HCT116 (cell line): Measurements from ENCODE around the gene TOX3. TPM values are rescaled to one million over a fixed set of nuclear protein-coding genes. Genes with fewer than 3 reads are reported as not detected.

ENCODE experiments used
- ATAC-seq: fragments of 200-7000 bp; cut with Tn5 transposase; 2 replicates; pipeline ENCODE4 v1.9.1; 2020; ENCODE audit warnings: mild to moderate bottlenecking, moderate library complexity
- BruUV-seq: library from RNA; stranded (reverse); fragments of 400-500 nt; replicated peaks from 2 replicates; lab custom pipeline; 2021; lab: Mats Ljungman, UMichigan
- CTCF ChIA-PET: fragments of 300-600 bp; sonication (Branson Sonifier 250); formaldehyde crosslinking; loops from one replicate; lab custom pipeline; 2021; ENCODE audit warnings: antibody characterized with exemption; lab: Charles Lee
- POLR2A ChIA-PET: fragments of 300-600, 350-600 bp; sonication (Branson Sonifier 250); formaldehyde crosslinking; loops from one replicate; lab custom pipeline; 2021; ENCODE audit warnings: antibody characterized with exemption; lab: Charles Lee
- RAD21 ChIA-PET, 2 experiments: fragments of 300-600 bp; sonication (Branson Sonifier 250); formaldehyde crosslinking; loops; one replicate each; lab custom pipeline; 2023; ENCODE audit warnings: low total read pairs in 2 of 2; ENCODE audit not compliant: uncharacterized antibody in 2 of 2, unreplicated experiment in 2 of 2, low non-redundant PET in 1 of 2; lab: Charles Lee
- DNase-seq: peaks from one replicate; pipeline ENCODE4 v3.0.0-alpha.2; 2010; ENCODE audit warnings: low read depth, low spot score
- H2AFZ ChIP-seq: fragments of 200-600 bp; shearing (Covaris generic), sonication (generic); 2 replicates; pipeline ENCODE4 v1.6.1; 2017; ENCODE audit warnings: low read depth, mixed run types, mixed read lengths, antibody characterized with exemption, low read length; ENCODE audit not compliant: poor library complexity, severe bottlenecking
- H3K27ac ChIP-seq: 2 replicates; pipeline ENCODE4 v1.5.1; 2012; ENCODE audit warnings: low read depth, low read length
- H3K27me3 ChIP-seq: fragments of 200-600 bp; sonication (generic); 2 replicates; pipeline ENCODE4 v1.6.1; 2016; ENCODE audit warnings: mixed run types, low read length, mixed read lengths; ENCODE audit not compliant: insufficient read depth
- H3K36me3 ChIP-seq, 2 experiments: fragments of 200-500 bp in 1 of 2; fragments of 200-600 bp in 1 of 2; sonication (Bioruptor generic) in 1 of 2; sonication (generic) in 1 of 2; 2 replicates each; pipeline versions ENCODE4 v1.5.1 to v1.6.1; 2014 to 2016; ENCODE audit warnings: low read length in 2 of 2, inconsistent platforms in 1 of 2, mixed read lengths in 1 of 2, mixed run types in 1 of 2; ENCODE audit not compliant: insufficient read depth in 2 of 2, control insufficient read depth in 1 of 2
- H3K4me1 ChIP-seq, 2 experiments: fragments of 200-600 bp in 1 of 2; sonication (generic) in 1 of 2; 2 replicates each; pipeline versions ENCODE4 v1.5.1 to v1.6.1; 2012 to 2017; ENCODE audit warnings: low read length in 2 of 2, inconsistent platforms in 1 of 2, mild to moderate bottlenecking in 1 of 2, mixed read lengths in 1 of 2, mixed run types in 1 of 2, moderate library complexity in 1 of 2; ENCODE audit not compliant: insufficient read depth in 2 of 2, control insufficient read depth in 1 of 2
- H3K4me2 ChIP-seq: fragments of 200-600 bp; sonication (generic); 2 replicates; pipeline ENCODE4 v1.6.1; 2017; ENCODE audit warnings: mixed run types, low read length, mixed read lengths
- H3K4me3 ChIP-seq, 2 experiments: fragments of 200-600 bp in 1 of 2; sonication (generic) in 1 of 2; replicated peaks in 1 of 2; 2 replicates each; pipeline ENCODE4 v1.5.1; 2011 to 2016; ENCODE audit warnings: low read length in 2 of 2, control low read depth in 1 of 2, low read depth in 1 of 2, mild to moderate bottlenecking in 1 of 2, mixed read lengths in 1 of 2, mixed run types in 1 of 2
- H3K79me2 ChIP-seq: fragments of 200-600 bp; sonication (generic); 2 replicates; pipeline ENCODE4 v1.6.1; 2017; ENCODE audit warnings: mild to moderate bottlenecking, mixed run types, low read length, moderate library complexity, mixed read lengths; ENCODE audit not compliant: insufficient read depth
- H3K9ac ChIP-seq: fragments of 200-600 bp; sonication (generic); 2 replicates; pipeline ENCODE4 v1.6.1; 2016; ENCODE audit warnings: low read length, mixed read lengths
- H3K9me2 ChIP-seq: fragments of 200-600 bp; sonication (generic), shearing (Covaris generic); 2 replicates; pipeline ENCODE4 v1.6.1; 2017; ENCODE audit warnings: mixed run types, mild to moderate bottlenecking, moderate library complexity; ENCODE audit not compliant: insufficient read depth
- H3K9me3 ChIP-seq, 2 experiments: fragments of 200-500 bp in 1 of 2; fragments of 200-600 bp in 1 of 2; sonication (Bioruptor generic) in 1 of 2; sonication (generic) in 1 of 2; 2 replicates each; pipeline ENCODE4 v1.6.1; 2014 to 2017; ENCODE audit warnings: low read length in 2 of 2, mixed read lengths in 2 of 2, inconsistent platforms in 1 of 2, low read depth in 1 of 2, mild to moderate bottlenecking in 1 of 2, mixed run types in 1 of 2, moderate library complexity in 1 of 2; ENCODE audit not compliant: control insufficient read depth in 1 of 2, insufficient read depth in 1 of 2
- H4K20me1 ChIP-seq: fragments of 200-600 bp; sonication (generic), shearing (Covaris generic); 2 replicates; pipeline ENCODE4 v1.6.1; 2017; ENCODE audit warnings: mixed run types, mild to moderate bottlenecking, moderate library complexity; ENCODE audit not compliant: insufficient read depth
- ATF3 ChIP-seq: IDR thresholded peaks from 2 replicates; pipeline ENCODE4 v1.6.1; 2012
- CBX3 ChIP-seq: IDR thresholded peaks from 2 replicates; pipeline ENCODE4 v1.6.1; 2012; ENCODE audit warnings: low read depth
- CTCF ChIP-seq, 3 experiments: fragments of 200-600 bp in 1 of 3; sonication (generic) in 1 of 3; IDR thresholded peaks in 2 of 3; conservative IDR thresholded peaks in 1 of 3; 2 replicates each; pipeline ENCODE4 v1.5.1; 2012 to 2017; ENCODE audit warnings: low read depth in 2 of 3, low read length in 2 of 3, antibody characterized with exemption in 1 of 3, borderline replicate concordance in 1 of 3, control low read depth in 1 of 3, mild to moderate bottlenecking in 1 of 3, mixed read lengths in 1 of 3, mixed run types in 1 of 3, moderate library complexity in 1 of 3; ENCODE audit not compliant: insufficient read depth in 1 of 3
- EGR1 ChIP-seq: IDR thresholded peaks from 2 replicates; pipeline ENCODE4 v1.6.1; 2012; ENCODE audit warnings: low read depth
- ELF1 ChIP-seq: IDR thresholded peaks from 2 replicates; pipeline ENCODE4 v1.6.1; 2012; ENCODE audit warnings: low read depth, borderline replicate concordance
- EZH2 ChIP-seq: fragments of 200-600 bp; sonication (generic); IDR thresholded peaks from 2 replicates; pipeline ENCODE4 v1.6.1; 2017; ENCODE audit warnings: antibody characterized with exemption, mixed run types
- EZH2phosphoT487 ChIP-seq: fragments of 200-600 bp; IDR thresholded peaks from 2 replicates; pipeline ENCODE4 v1.6.1; 2018; ENCODE audit warnings: antibody characterized with exemption, borderline replicate concordance
- FOSL1 ChIP-seq: IDR thresholded peaks from 2 replicates; pipeline ENCODE4 v1.6.1; 2012; ENCODE audit warnings: low read depth
- JUND ChIP-seq: IDR thresholded peaks from 2 replicates; pipeline ENCODE4 v1.6.1; 2012
- MAX ChIP-seq: IDR thresholded peaks from 2 replicates; pipeline ENCODE4 v1.6.1; 2012
- POLR2A ChIP-seq: IDR thresholded peaks from 2 replicates; pipeline ENCODE4 v1.7.0; 2011; ENCODE audit warnings: borderline replicate concordance; ENCODE audit not compliant: insufficient read depth, insufficient read length; ENCODE audit errors: extremely low read depth
- POLR2AphosphoS5 ChIP-seq: IDR thresholded peaks from 2 replicates; pipeline ENCODE4 v1.6.1; 2011; ENCODE audit warnings: mild to moderate bottlenecking, low read depth, low read length, moderate library complexity
- RAD21 ChIP-seq: IDR thresholded peaks from 2 replicates; pipeline ENCODE4 v1.6.1; 2012; ENCODE audit warnings: low read depth, mild to moderate bottlenecking
- REST ChIP-seq: IDR thresholded peaks from 2 replicates; pipeline ENCODE4 v1.6.1; 2012; ENCODE audit warnings: low read depth
- SP1 ChIP-seq: IDR thresholded peaks from 2 replicates; pipeline ENCODE4 v1.6.1; 2012; ENCODE audit warnings: low read depth
- TCF7L2 ChIP-seq: IDR thresholded peaks from 2 replicates; pipeline ENCODE4 v1.7.0; 2011; ENCODE audit warnings: borderline replicate concordance, inconsistent platforms; ENCODE audit not compliant: insufficient read depth, insufficient read length; ENCODE audit errors: extremely low read depth
- YY1 ChIP-seq: IDR thresholded peaks from 2 replicates; pipeline ENCODE4 v1.6.1; 2011; ENCODE audit warnings: low read length, low read depth, moderate library complexity, mild to moderate bottlenecking; ENCODE audit not compliant: insufficient replicate concordance; ENCODE audit errors: extremely low read depth
- ZFX ChIP-seq: fragments of 450-650 bp; IDR thresholded peaks from 2 replicates; pipeline ENCODE4 v1.6.1; 2017
- ZNF274 ChIP-seq: fragments of 200-500 bp; sonication (Bioruptor generic); IDR thresholded peaks from 2 replicates; pipeline ENCODE4 v1.6.1; 2014; ENCODE audit warnings: mild to moderate bottlenecking, low read depth, low read length, inconsistent platforms
- intact Hi-C: fragments of 100-400 bp; cut with micrococcal nuclease; formaldehyde crosslinking; loops from 2 replicates; pipeline ENCODE4 v1.10.0; 2022
- total RNA-seq: library from RNA; stranded (reverse); gene quantifications from one replicate; pipeline ENCODE4 v1.2.1, GENCODE V29; 2021; ENCODE audit not compliant: unreplicated experiment
- TF ChIP-seq, protein P1 (sequence below): IDR thresholded peaks from 2 replicates; pipeline ENCODE4 v1.6.1; 2011; ENCODE audit warnings: mild to moderate bottlenecking, low read length, moderate library complexity; ENCODE audit not compliant: insufficient replicate concordance; ENCODE audit errors: extremely low read depth

TOX3 gene
- total RNA-seq, 1 experiment from 2014 or later: not detected

GRCh38 chr16:52491216-52491615 is 55.7 kb downstream of the TOX3 start:
- Histone ChIP-seq H2AFZ (no peak overlapping the region), H4K20me1 (no peaks in the 10 kb centered on the region), H3K27ac (no peak overlapping the region)
- DNase-seq: no peak
- no TSS peak for BruUV-seq
- CTCF ChIA-PET: no interaction called here
- no peak for TF ChIP-seq CTCF (IDR thresholded peaks at IDR 0.05 in 2 of 3, conservative IDR thresholded peaks at IDR 0.05 in 1 of 3; ENCODE audit: borderline replicate concordance in 1 of 3, insufficient read depth in 1 of 3, low read depth in 2 of 3, low read length in 2 of 3)
- no peak for TF ChIP-seq JUND
- TF ChIP-seq SP1: no peak
- no peak for TF ChIP-seq TCF7L2
- TF ChIP-seq ATF3: no peak
- no peak for TF ChIP-seq RAD21
- no peak for TF ChIP-seq FOSL1
- no peak for TF ChIP-seq POLR2AphosphoS5
- TF ChIP-seq POLR2A: no peak
- TF ChIP-seq CBX3: no peak
- TF ChIP-seq EZH2phosphoT487: no peak
- no peak for TF ChIP-seq MAX
- TF ChIP-seq, protein P1, sequence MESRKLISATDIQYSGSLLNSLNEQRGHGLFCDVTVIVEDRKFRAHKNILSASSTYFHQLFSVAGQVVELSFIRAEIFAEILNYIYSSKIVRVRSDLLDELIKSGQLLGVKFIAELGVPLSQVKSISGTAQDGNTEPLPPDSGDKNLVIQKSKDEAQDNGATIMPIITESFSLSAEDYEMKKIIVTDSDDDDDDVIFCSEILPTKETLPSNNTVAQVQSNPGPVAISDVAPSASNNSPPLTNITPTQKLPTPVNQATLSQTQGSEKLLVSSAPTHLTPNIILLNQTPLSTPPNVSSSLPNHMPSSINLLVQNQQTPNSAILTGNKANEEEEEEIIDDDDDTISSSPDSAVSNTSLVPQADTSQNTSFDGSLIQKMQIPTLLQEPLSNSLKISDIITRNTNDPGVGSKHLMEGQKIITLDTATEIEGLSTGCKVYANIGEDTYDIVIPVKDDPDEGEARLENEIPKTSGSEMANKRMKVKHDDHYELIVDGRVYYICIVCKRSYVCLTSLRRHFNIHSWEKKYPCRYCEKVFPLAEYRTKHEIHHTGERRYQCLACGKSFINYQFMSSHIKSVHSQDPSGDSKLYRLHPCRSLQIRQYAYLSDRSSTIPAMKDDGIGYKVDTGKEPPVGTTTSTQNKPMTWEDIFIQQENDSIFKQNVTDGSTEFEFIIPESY: no peak
- no peak for TF ChIP-seq ZNF274
- no peak for TF ChIP-seq YY1
- TF ChIP-seq ELF1: no peak
- TF ChIP-seq EGR1: no peak
- no peak for TF ChIP-seq EZH2
- no peak for TF ChIP-seq REST
- TF ChIP-seq ZFX: no peak
- TF ChIP-seq, all 23 proteins: peak for 0
- POLR2A ChIA-PET: no interaction called here
- Histone ChIP-seq H3K9ac (no peak overlapping the region), H3K4me1 (no peaks in the 10 kb centered on the region), H3K36me3 (no peaks in the 10 kb centered on the region), H3K27me3 (no peaks in the 10 kb centered on the region), H3K9me2 (no peaks in the 10 kb centered on the region), H3K4me2 (no peak overlapping the region), H3K79me2 (no peaks in the 10 kb centered on the region), H3K9me3 (peaks cover 4 to 23% of the 10 kb centered on the region in 2 experiments; a peak in 1 of 4 replicates), H3K4me3 (no peak overlapping the region)
- RAD21 ChIA-PET: no interaction called here
- intact Hi-C loops: no loop called here
- no peak for ATAC-seq
